ENCODE results near the gene PTGER4.
"Not testable (repeated sequence)": the region's sequence is repeated elsewhere in the genome, so short reads cannot be mapped to it uniquely, and the experiment has no call there.

PTGER4 gene

DNA sequence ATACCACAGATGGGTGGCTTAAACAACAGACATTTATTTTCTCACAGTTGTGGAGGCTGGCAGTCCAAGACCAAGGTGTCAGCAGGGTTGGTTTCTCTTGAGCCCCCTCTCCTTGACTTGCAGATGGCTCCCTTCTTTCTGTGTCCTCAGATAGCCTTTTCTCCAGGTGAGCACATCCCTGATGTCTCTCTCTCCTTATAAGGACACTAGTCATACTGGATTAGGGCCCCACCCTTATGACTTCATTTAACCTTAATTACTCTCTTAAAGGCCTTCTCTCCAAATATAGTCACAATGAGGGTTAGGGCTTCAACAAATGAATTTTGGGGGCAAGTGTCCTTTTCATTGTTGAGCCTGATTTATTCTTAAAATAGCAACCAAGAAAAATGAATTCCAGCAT lies 14.7 kb downstream of the PTGER4 start:
- DNase-seq, result no peak

DNA sequence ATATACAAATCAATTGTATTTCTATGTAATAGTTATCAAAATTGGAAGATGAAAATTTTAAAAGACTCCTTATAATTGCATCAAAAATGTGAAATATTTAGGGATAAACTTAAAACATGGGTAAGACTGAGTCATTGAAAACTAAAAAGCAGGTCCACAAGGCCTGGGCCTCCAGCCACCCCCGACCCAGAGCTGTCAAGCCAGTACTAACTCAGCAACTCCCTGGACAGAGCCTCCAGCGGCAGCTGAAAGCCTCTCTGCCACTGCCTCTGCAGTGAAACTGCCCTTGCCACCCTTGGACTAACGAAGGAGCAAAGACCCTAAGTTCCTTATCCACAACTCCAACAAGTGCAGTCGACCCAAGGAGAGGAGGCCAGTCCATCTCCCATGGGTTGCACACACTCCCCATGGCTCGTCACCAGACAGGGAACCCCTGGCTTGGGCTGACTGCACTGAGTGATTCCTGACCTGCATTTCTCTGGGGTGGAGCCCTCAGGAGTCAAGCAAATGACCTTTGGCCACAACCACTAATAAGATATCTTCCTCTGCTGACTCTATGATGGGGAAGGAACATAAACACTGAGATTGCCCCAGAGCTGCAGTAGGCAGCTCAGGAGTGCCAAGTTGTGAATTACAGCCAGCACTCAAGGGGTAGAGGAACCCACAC lies 20.5 kb downstream of the PTGER4 start:
- DNase-seq, result no peak

DNA sequence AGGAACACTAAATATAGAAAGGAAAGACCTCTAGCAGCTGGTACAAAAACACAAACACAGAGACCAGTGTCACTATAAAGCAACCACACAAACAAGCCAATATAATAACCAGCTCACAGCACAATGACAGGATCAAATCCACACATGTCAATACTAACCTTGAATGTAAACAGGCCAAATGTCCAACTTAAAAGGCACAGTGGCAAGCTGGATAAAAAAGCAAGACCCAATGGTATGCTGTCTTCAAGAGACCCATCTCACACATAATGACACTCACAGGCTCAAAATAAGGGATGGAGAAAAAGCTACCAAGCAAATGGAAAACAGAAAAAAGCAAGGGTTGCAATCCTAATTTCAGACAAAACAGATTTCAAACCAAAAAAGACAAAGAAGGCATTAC lies 22.3 kb downstream of the PTGER4 start:
- not testable (repeated sequence) for DNase-seq

DNA sequence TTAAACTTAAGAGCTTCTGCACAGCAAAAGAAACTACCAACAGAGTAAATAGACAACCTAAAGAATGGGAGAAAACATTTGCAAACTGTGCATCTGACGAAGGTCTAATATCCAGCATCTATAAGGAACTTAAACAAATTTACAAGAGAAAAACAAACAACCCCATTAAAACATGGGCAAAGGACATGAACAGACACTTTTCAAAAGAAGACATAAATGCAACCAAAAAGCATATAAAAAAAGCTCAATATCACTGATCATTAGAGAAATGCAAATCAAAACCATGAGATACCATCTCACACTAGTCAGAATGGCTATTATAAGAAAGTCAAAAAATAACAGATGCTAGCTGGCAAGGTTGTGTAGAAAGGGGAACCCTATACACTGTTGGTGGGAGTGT lies 25.8 kb downstream of the PTGER4 start:
- DNase-seq, result not testable (repeated sequence)

DNA sequence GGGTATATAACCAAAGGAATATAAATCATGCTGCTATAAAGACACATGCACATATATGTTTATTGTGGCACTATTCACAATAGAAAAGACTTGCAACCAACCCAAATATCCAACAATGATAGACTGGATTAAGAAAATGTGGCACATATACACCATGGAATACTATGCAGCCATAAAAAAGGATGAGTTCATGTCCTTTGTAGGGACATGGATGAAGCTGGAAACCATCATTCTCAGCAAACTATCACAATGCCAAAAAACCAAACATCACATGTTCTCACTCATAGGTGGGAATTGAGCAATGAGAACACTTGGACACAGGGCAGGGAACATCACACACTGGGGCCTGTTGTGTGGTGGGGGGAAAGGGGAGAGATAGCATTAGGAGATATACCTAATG lies 30.9 kb downstream of the PTGER4 start:
- DNase-seq, result not testable (repeated sequence)

DNA sequence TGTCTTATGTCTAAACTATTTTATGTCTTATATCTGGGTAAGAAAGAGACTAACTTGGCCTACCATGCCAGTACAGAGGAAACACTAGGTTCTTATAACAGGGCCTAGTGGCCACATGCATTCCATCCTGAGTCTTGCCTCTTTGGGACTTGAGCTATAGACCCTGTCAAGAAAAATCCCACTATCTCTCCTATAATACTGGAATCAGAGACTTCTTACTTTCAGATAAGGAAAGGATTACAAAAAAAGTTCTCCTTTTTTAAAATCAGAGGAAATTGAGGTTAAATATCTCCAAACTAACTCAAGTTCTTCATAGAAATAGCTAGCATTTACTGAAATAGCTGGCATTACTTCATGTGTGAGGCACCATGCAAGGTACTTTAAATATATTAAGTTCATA lies 34.3 kb downstream of the PTGER4 start:
- DNase-seq, result no peak

DNA sequence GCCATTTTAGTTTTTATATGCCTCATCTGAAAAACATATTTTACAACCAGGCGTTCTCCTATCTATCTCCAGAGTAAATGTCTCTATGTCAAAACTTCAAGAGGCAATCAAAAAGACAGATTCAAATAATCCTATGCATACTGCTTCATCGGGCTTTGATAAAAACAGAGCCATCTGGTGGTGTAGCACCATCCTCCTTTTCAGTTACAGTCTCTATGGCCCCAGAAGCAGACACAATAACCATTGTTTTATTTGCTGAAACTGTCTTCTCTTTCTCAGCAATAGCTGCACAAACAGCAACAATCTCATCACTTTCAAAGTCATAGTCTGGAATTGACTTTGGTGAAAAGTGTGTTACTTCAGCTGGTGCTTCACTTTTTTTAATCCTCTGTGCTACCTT lies 36.3 kb downstream of the PTGER4 start:
- no peak for DNase-seq

DNA sequence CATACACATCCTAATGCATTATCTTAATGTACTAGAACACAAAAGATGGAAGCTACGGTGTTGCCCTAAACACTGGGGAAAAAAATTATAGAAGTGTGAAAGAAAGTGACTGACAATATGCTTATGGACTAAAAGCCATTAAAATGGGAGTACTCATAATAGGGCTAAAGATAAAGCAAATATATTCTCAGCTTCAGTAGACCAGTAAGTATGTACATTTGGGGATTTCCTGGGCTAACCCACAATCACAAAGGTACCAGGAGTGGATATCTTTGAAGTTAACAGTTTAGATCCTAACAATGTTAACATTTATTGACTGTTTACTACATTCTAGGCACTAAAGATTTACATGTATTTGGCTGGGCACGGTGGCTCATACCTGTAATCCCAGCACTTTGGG lies 36.9 kb downstream of the PTGER4 start:
- no peak for DNase-seq

DNA sequence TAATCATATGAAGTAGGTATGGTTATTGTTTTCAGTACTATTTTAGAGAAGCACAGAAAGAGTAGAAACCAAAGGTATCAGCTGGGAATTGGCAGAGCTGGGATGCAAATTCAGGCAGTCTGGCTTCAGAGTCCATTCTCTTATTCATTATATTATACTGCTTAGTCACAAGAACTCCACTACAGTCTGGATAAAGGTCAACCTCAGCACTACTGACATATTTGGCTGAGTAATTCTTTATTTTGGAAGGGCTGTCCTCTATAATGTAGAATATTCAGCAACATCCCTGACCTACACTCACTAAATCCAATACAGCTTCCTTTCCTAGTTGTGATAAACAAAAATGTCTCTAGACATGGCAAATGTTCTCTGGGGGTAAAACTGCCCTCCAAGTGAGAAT lies 37.6 kb downstream of the PTGER4 start:
- no peak for DNase-seq

DNA sequence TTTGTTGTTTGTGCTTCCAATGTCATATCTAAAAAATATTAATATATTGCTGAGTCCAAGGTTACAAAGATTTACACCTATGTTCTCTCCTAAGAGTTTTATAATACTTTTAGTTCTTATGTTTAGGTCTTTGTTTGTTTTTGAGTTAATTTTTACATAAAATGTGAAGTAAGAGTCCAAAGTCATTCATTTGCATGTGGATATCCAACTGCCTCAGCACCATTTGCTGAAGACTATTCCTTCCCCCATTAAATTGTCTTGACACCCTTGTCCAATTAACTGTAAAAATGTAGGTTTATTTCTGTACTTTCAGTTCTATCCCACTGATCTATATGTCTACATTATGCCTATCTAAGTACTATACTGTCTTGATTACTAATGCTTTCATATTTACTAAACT lies 40.4 kb downstream of the PTGER4 start:
- DNase-seq, result no peak

DNA sequence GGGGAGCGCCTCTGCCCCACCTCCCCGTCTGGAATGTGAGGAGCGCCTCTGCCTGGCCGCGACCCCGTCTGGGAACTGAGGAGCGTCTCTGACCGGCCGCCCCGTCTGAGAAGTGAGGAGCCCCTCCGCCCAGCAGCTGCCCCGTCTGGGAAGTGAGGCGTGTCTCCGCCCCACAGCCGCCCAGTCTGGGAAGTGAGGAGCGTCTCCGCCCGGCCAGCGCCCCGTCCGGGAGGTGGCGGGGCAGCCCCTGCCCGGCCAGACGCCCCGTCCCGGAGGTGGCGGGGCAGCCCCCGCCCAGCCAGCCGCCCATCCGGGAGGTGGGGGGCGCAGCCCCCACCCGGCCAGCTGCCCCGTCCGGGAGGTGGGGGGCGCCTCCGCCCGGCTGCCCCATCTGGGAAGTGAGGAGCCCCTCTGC lies 42.8 kb downstream of the PTGER4 start:
- DNase-seq, result not testable (repeated sequence)

DNA sequence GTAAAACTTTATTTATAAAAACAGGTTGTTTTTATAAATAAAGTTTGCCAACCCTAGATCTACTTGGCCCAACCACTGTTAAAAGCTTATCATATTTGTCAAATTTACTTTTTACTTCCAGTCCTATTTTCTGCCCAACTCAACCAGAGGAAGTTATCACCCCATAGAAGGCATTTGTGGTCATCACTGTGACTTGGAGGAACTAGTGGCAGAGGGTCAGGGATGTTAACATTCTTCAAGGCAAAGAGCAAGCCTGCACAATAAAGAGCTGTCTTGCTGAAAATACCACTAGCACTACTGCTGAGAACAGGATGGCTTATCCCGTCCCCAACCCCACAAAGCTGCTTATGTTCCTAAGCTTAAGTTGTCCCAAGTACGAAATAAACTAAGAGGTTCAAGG lies 53.7 kb downstream of the PTGER4 start:
- no peak for DNase-seq

DNA sequence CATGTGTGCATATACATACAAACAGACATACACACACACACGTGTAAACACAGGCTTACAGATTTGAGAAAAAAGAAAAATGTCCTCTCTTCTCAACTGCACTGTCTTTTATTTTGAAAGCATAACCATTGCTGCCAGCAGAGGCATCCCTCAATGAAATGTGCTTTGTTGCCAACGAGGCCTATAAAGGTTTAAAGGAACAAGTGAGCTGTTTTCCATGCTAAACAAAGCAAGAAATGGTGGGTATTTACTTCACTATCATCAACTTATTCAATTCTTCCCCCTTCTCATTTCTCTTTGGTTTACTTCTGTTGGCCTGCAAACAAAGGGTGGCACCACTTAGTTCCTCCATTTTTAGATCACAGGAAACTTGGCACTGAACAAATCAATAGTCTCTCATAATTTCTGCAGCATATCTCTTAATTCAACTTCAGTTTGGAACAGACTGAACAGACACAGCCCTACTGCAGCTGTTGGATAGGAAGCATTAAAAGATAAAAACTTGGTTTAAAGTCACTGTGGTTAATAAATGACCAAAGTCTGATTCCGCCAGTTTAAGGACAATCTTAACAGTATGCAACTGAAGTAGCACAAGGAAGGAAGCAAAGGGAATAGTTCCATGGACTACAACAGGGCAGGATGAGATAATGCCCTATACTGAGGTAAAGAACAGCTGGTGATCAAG lies 54.3 kb downstream of the PTGER4 start:
- DNase-seq, result no peak

DNA sequence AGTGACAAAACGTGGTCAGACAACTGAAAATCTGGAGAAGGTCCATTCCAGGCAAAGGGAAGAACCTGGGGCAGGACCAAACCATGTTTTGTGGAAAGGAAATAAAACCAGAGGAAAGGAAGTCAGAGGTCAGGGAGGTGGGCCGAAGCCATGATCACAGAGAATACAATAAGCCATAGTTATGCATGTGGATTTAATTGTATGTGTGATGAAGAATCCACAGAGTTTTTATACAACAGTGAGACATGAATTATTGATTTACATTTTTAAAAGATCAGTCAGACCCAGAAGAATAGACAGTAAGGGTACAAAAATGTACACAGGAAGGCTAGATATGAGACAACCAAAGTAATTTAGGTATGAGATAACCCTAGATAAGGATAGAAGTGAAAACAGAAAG lies 55.3 kb downstream of the PTGER4 start:
- no peak for DNase-seq

DNA sequence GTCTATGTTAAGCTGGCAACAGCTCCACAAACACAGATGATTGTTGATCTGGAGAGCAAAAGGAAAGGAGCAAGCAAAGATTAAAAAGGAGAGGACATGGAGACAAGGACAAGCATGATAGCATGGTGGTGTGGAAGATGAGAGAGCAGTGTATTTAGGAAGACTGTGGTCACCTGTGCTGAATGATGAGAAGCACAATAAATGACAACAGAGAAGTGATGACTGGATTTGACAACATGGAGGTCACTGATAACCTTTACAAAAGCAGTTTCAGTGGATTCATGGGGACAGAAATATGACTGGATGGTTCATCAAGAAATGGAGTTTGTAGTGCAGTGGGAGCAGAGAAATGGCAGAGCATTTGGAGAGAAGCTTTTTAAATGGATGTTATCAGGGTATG lies 55.9 kb downstream of the PTGER4 start:
- no peak for DNase-seq

DNA sequence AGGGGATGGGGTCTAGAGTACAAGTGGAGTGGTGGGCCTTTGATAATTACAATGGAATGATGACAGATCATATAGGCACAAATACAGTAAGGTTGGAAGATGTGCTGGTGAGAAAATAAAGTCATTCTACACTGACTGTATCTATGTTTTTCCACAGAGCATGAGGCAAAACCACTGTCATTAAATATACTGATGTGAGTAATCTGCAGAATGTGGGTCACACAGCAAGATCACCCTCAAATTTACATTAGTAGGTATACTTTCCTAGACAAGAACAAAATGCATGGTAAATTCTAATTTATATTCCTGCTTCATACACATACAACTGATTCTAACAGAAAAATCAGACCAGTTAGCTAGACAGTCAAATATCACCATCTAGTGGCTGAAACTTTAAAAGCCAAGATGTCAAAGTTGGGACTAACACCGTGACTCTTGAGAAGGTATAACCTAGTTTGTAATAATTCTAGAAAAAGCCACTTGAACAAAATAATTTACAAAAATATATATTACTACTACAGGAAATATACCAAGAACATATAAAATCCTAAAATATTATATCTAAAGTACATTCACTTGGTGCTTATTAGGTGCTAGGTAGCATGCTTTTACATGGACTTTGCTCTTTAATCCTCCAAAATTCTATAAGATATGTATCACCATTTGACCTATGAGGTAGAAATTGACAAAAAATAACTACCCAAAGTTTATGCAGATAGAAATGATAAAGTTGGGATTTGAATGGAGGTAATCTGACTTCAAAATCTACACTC lies 56.6 kb downstream of the PTGER4 start:
- no peak for DNase-seq

DNA sequence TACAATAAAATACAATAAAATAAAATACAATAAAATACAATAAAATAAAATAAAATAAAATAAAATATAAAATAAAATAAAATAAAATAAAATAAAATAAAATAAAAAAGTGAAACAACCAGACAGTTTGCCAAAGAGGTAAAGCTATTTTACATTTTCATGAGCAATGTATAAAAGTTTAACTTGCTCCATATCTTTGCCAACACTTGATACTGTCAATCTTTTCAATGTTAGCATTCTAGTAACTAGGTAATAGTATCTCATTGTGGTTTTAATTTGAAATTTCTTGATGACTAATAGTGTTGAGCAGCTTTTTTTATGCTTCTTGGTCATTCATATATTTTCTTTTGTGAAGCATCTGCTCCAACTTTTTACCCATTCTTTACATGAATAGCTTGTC lies 58.8 kb downstream of the PTGER4 start:
- DNase-seq, result no peak
